ENCODE data around the gene PRKACA. TPM values are rescaled to one million over a fixed set of nuclear protein-coding genes. Genes with fewer than 3 reads are reported as not detected.

PRKACA gene
- total RNA-seq, 2 experiments from 2014 or later = 21.1 to 62.0 TPM

DNA sequence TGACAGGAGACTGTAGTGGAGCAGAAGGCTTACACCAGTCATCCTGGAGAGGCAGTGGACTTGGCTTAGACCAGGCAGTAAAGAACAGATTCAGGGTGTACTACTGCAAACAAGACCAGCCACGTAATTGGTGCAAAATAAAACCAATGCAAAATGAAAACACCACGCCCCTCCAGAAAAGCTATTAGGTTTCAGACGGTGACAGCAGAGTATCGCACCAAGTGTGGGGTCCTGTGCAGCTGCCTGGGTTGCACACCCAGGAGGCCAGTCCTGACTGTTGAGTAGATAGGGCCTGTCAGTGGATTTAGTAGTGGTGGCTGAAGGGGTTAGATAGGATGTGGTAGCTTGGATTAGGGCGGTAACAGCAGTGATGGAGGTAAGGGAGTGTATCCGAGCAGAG lies 5.4 kb upstream of the PRKACA start:
- Histone ChIP-seq H3K9me2 (ENCODE audit: insufficient read depth, low read length) (no peaks in the 10 kb centered on the region), H3K27ac (ENCODE audit: low read depth, low read length, poor library complexity, severe bottlenecking) (no peak overlapping the region), H3K4me3 (ENCODE audit: low read depth, low read length, poor library complexity, severe bottlenecking) (no peak overlapping the region), H3K4me1 (ENCODE audit: insufficient read depth, low read length, poor library complexity, severe bottlenecking) (peaks cover 15% of the 10 kb centered on the region), H3K4me2 (ENCODE audit: low read length) (no peak overlapping the region), H3K9me3 (ENCODE audit: low read length) (no peaks in the 10 kb centered on the region), H3K36me3 (ENCODE audit: insufficient read depth, low read length) (peaks cover 66% of the 10 kb centered on the region), H4K20me1 (ENCODE audit: insufficient read depth, low read length) (no peaks in the 10 kb centered on the region), H2AFZ (ENCODE audit: low read length) (no peak overlapping the region), H3K79me2 (ENCODE audit: insufficient read depth, low read depth, low read length) (no peaks in the 10 kb centered on the region)
- intact Hi-C loops (cut with micrococcal nuclease; ENCODE audit: unreplicated experiment) = no loop called here
- no peak for DNase-seq (ENCODE audit: low spot score)
- ChIA-PET CTCF (ENCODE audit: unreplicated experiment) (no interaction called here), POLR2A (interaction anchor here (0.6 kb wide), 1 partner anchor 9 kb away, joined by 3 read pairs; no protein-coding TSS in a partner anchor)
- no TSS peak for BruUV-seq (replicated peaks)
- TF ChIP-seq EZH2phosphoT487 (IDR thresholded peaks at IDR 0.05; ENCODE audit: borderline replicate concordance, low read depth, low read length) = no peak
- TF ChIP-seq, protein P1, sequence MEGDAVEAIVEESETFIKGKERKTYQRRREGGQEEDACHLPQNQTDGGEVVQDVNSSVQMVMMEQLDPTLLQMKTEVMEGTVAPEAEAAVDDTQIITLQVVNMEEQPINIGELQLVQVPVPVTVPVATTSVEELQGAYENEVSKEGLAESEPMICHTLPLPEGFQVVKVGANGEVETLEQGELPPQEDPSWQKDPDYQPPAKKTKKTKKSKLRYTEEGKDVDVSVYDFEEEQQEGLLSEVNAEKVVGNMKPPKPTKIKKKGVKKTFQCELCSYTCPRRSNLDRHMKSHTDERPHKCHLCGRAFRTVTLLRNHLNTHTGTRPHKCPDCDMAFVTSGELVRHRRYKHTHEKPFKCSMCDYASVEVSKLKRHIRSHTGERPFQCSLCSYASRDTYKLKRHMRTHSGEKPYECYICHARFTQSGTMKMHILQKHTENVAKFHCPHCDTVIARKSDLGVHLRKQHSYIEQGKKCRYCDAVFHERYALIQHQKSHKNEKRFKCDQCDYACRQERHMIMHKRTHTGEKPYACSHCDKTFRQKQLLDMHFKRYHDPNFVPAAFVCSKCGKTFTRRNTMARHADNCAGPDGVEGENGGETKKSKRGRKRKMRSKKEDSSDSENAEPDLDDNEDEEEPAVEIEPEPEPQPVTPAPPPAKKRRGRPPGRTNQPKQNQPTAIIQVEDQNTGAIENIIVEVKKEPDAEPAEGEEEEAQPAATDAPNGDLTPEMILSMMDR (conservative IDR thresholded peaks at IDR 0.05; ENCODE audit: low read length) = no peak

DNA sequence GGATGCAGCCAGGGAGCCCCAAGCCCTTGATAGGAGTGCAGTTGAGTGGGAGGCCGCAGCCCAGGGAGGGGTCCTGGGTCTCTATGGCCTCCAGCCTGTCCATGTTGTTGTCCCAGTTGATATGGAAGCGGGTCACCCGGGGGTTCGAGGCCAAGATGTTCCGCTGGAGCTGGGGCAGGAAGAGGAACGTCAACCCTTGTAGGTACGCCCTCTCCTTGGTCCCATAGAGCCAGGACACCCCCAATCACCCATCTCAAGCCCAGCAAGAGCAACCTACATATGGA lies 2.9 kb upstream of the PRKACA start:
- Histone ChIP-seq H3K4me3 (ENCODE audit: low read depth, low read length, poor library complexity, severe bottlenecking) (no peak overlapping the region), H4K20me1 (ENCODE audit: insufficient read depth, low read length) (no peaks in the 10 kb centered on the region), H3K79me2 (ENCODE audit: insufficient read depth, low read depth, low read length) (no peaks in the 10 kb centered on the region; the same call in 1 of the 2 replicates), H3K4me1 (ENCODE audit: insufficient read depth, low read length, poor library complexity, severe bottlenecking) (peaks cover 21% of the 10 kb centered on the region), H3K4me2 (ENCODE audit: low read length) (no peak overlapping the region), H3K27ac (ENCODE audit: low read depth, low read length, poor library complexity, severe bottlenecking) (no peak overlapping the region), H3K36me3 (ENCODE audit: insufficient read depth, low read length) (peaks cover 41% of the 10 kb centered on the region), H2AFZ (ENCODE audit: low read length) (no peak overlapping the region), H3K9me3 (ENCODE audit: low read length) (no peaks in the 10 kb centered on the region), H3K9me2 (ENCODE audit: insufficient read depth, low read length) (no peaks in the 10 kb centered on the region)
- ChIA-PET POLR2A (no interaction called here), CTCF (ENCODE audit: unreplicated experiment) (no interaction called here)
- intact Hi-C loops (cut with micrococcal nuclease; ENCODE audit: unreplicated experiment) = no loop called here
- TF ChIP-seq, protein P1 (conservative IDR thresholded peaks at IDR 0.05; ENCODE audit: low read length) = no peak
- TF ChIP-seq EZH2phosphoT487 (IDR thresholded peaks at IDR 0.05; ENCODE audit: borderline replicate concordance, low read depth, low read length) = no peak
- DNase-seq (ENCODE audit: low spot score) = no peak
- no TSS peak for BruUV-seq (replicated peaks)

DNA sequence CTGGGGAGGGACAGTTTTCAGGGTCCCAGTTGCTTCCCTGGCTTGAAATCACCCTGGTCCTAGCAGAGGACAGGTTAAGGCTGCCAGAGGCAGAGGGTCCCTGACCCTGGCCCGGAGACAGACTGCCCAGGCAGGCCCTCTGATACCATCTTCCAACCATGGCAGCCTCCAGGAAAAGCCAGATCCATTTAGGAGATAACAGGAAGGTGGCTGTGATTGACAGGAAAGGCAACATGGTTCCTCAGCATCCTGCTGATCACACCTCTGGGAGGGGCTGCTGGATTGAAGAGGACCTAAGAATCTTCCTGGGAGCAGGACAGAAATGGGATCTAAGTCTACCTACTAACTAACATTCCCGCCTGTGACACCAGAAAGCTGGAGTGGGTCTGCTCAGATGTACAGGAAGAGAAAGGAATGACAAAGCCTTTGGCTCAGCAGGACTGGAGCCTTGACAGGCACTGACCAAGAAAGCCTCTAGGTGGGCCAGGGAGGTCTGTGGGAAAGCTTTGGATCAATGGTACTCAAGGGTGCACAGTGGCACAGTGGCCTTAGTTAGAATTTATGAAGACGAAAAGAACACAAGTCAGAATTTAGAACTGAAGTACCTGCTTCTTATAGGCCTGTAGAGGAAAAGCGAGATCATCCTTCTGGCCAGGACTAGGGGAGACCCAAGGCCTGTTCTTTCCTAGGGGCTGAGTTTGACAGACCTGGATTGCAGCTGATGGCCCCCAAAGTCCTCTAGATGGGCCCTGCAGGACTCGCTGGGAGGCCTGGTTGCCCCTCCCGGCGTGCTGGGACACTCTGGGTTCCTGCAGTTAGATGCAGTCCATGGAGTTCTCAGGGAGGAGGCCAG lies 2.3 kb upstream of the PRKACA start:
- BruUV-seq (replicated peaks) = TSS peak; percentile 66
- H3K4me1 ChIP-seq (ENCODE audit: insufficient read depth, low read length, poor library complexity, severe bottlenecking) = peaks cover 26% of the 10 kb centered on the region
- H4K20me1 ChIP-seq (ENCODE audit: insufficient read depth, low read length) = no peaks in the 10 kb centered on the region
- TF ChIP-seq EZH2phosphoT487 (IDR thresholded peaks at IDR 0.05; ENCODE audit: borderline replicate concordance, low read depth, low read length) = no peak
- TF ChIP-seq, protein P1 (conservative IDR thresholded peaks at IDR 0.05; ENCODE audit: low read length) = no peak
- H3K4me3 ChIP-seq (ENCODE audit: low read depth, low read length, poor library complexity, severe bottlenecking) = no peak overlapping the region
- no peak overlapping the region for H2AFZ ChIP-seq (ENCODE audit: low read length)
- intact Hi-C loops (cut with micrococcal nuclease; ENCODE audit: unreplicated experiment) = no loop called here
- no peak for DNase-seq (ENCODE audit: low spot score)
- ChIA-PET POLR2A (no interaction called here), CTCF (ENCODE audit: unreplicated experiment) (no interaction called here)
- H3K27ac ChIP-seq (ENCODE audit: low read depth, low read length, poor library complexity, severe bottlenecking) = no peak overlapping the region
- peaks cover 35% of the 10 kb centered on the region for H3K36me3 ChIP-seq (ENCODE audit: insufficient read depth, low read length)
- no peaks in the 10 kb centered on the region for H3K9me2 ChIP-seq (ENCODE audit: insufficient read depth, low read length)
- H3K9me3 ChIP-seq (ENCODE audit: low read length) = no peaks in the 10 kb centered on the region
- H3K79me2 ChIP-seq (ENCODE audit: insufficient read depth, low read depth, low read length) = no peaks in the 10 kb centered on the region; the same call in 1 of the 2 replicates
- H3K4me2 ChIP-seq (ENCODE audit: low read length) = no peak overlapping the region

Measured in OCI-LY7 (cell line).